HG02840 (cell line): ENCODE data around the gene PCID2.
"Not testable (repeated sequence)": the region's sequence is repeated elsewhere in the genome, so short reads cannot be mapped to it uniquely, and the experiment has no call there.

Experiments used
- ATAC-seq: cut with Tn5 transposase; IDR thresholded peaks from one replicate; pipeline ENCODE4 v1.9.1; 2021; ENCODE audit warnings: mild to moderate bottlenecking, moderate library complexity, moderate number of reproducible peaks; ENCODE audit not compliant: unreplicated experiment, low FRiP score

The PCID2 gene

GRCh38 chr13:113208421-113209335 lies at the start of gene PCID2:
TSS of gene PCID2 (minus strand) at chr13:113208669. CDS start at chr13:113208634, 35 bp downstream.
- ATAC-seq, result peak; percentile 69

- not testable (repeated sequence) for ATAC-seq
These were observed 49.4 kb upstream of the PCID2 start for GRCh38 chr13:113257908-113258307.

- ATAC-seq, result no peak
These were observed 44.1 kb upstream of the PCID2 start for GRCh38 chr13:113252516-113253095.

- ATAC-seq, result no peak
These were observed 37.7 kb upstream of the PCID2 start for GRCh38 chr13:113245849-113246796.

GRCh38 chr13:113243847-113244246 lies 35.4 kb upstream of the PCID2 start:
- no peak for ATAC-seq

GRCh38 chr13:113241623-113242022 lies 33.2 kb upstream of the PCID2 start:
- ATAC-seq, result not testable (repeated sequence)

- no peak for ATAC-seq
These were observed 31.5 kb upstream of the PCID2 start for GRCh38 chr13:113239986-113240385.

GRCh38 chr13:113239357-113239756 lies 30.9 kb upstream of the PCID2 start:
- no peak for ATAC-seq

- ATAC-seq, result no peak
These were observed 30.1 kb upstream of the PCID2 start for GRCh38 chr13:113238536-113238935.

GRCh38 chr13:113233101-113233500 lies 24.6 kb upstream of the PCID2 start:
- no peak for ATAC-seq

GRCh38 chr13:113232208-113233003 lies 23.9 kb upstream of the PCID2 start:
- ATAC-seq, result no peak

GRCh38 chr13:113231306-113232207 lies 23.1 kb upstream of the PCID2 start:
- no peak for ATAC-seq

- ATAC-seq, result no peak
These were observed 21.3 kb upstream of the PCID2 start for GRCh38 chr13:113229791-113230190.

GRCh38 chr13:113229161-113229560 lies 20.7 kb upstream of the PCID2 start:
- ATAC-seq, result no peak

GRCh38 chr13:113226873-113227450 lies 18.5 kb upstream of the PCID2 start:
- ATAC-seq, result no peak

GRCh38 chr13:113225515-113225914 lies 17.0 kb upstream of the PCID2 start:
- no peak for ATAC-seq

GRCh38 chr13:113224486-113224885 lies 16.0 kb upstream of the PCID2 start:
- no peak for ATAC-seq

- no peak for ATAC-seq
These were observed 14.6 kb upstream of the PCID2 start for GRCh38 chr13:113223070-113223469.

GRCh38 chr13:113220877-113221276 lies 12.4 kb upstream of the PCID2 start:
- ATAC-seq, result no peak
